ENCODE measurements around the gene KANSL3.
"Not testable (repeated sequence)": the region's sequence is repeated elsewhere in the genome, so short reads cannot be mapped to it uniquely, and the experiment has no call there.

KANSL3 gene

GRCh38 chr2:96602330-96602823, 35.7 kb downstream of the KANSL3 start:
- no peak for DNase-seq

DNA sequence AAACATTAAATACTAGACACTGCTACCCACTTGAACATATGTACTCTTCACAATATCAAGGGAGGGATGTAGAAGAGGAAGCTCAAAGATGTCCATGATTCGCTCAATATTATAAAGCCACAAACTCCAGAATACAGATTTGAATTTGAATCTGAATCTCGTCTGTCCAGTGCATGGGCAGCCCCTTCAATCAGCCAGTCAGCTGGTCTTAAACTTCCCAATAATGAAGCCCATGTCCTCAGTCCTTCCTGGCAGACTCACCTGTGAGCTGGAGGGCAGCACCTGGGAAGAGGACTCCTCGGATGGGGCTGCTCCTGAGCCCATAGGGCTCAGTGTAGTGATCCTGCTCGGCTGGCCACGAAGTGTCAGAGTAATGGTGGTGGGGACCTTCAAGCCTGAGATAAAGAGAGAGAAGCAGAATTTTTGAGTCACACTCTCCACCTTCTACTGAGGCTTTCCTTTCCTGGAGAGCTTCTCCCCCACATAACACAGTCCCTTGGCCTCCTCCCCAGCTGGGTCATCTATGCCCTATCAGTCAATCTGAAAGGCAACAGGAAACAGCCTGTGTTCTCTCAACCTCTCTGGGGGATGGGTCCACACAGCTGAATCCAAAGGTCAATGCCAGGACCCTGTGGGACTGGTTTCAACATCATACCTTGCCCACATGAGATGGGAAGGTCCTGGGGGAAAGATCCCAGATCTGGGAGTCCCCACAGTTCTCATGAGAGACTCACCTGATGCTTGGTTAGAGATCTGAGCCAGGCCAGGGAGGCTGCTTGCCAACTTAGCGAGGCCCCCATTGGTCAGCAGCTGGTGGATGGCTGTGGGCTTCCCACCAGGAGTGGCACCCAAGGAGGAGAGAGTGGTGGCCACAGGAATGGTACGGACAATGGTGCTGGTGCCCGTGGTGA, 36.5 kb downstream of the KANSL3 start:
- DNase-seq, result peak in 1 of 5 donors; percentile 48

DNA sequence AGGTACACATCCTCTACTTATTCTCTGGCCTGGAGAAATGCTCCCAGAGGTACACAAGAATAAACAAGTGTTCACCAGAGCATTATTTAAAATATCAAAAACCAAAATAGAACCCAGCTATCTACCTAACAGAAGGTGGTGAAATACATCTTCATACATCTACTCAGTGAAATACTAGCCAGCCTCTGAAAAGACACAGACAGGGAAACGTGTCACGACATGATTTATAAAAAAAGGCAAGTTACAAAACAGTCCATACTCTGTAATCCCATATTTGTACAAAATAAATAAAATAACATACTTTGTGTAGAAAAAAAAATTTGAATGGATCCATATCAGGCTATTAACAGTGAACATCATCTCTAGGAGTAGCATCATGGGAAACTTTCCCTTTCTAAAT, 38.2 kb downstream of the KANSL3 start:
- DNase-seq, result no peak

GRCh38 chr2:96596596-96596995, 41.5 kb downstream of the KANSL3 start:
- no peak for DNase-seq

DNA sequence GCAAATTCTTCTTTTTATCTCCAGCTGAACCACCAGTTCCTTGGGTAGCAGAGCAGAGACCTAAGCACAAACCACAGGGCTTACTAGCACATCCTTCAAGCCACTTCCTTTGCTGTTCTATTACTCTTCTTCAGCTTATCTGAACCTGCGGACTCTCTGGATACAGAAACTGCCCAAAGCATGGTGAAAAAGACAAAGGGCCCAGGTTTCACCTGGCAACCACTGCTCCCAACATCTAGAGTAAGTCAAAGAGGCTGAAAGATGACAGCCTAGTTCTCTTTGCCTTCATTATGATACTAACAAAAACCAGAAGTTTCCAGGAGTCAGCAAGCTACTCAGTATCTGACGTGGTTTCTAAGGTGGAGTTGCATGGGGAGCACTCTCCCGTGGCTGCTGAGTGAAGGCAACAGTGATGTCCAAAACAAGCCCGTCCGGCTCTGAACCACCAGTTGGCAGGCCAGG, 43.4 kb downstream of the KANSL3 start:
- DNase-seq, result peak in 1 of 5 donors; percentile 70

- DNase-seq, result no peak
Measured at GRCh38 chr2:96594282-96594681, 43.8 kb downstream of the KANSL3 start.

- no peak for DNase-seq
Measured at GRCh38 chr2:96591494-96591893, 46.6 kb downstream of the KANSL3 start.

DNA sequence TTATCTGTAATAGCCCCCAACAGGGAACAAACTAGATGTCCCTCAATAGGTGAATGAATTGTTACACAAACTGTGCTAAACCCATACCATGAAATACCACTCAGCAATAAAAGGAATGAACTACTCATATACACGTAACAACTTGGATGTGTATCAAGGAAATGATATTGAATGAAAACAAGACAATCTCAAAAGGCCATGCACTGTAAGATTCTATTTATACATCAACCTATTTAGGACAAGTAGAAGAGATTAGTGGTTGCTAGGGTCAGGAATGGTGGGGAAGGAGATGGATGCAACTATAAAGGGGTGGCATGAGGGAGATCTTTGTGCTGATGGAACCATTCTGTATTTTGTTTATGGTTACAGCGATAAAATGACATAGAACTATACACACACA, 47.1 kb downstream of the KANSL3 start:
- DNase-seq, result no peak

DNA sequence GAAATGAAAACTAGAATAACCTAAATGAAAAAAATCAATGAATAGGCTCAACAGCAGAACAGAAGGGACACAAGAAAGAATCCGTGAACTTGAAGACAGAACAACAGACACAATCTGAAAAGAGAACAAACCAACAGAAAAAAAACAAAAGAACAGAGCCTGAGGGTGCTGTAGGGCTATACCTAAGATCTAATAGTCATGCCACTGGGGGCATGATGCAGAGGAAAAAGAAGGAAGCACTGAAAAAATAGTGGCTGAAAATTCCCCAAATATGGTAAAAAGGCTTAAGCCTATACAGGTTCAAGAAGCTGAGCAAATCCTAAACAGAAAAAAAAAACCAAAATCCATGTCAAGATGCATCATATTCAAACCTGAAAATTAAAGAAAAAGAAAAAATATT, 50.3 kb downstream of the KANSL3 start:
- DNase-seq, result no peak

DNA sequence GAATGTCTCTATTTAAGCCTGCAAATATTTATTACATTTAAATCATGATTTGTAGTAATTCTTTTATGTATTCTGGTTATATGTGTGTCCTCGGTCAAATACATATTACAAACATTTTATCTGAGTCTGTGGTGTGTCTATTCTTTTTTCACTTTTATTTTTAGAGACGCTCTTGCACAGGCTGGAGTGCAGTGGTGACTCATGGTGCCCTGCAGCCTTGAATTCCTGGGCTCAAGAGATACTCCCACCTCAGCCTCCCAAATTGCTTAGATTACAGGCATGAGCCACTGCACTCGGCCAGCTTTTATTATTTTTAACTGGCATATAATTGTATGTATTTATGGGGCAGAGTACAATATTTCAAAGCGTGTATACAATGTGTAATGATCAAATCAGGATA, 54.1 kb downstream of the KANSL3 start:
- DNase-seq, result no peak

GRCh38 chr2:96580771-96581170, 57.3 kb downstream of the KANSL3 start:
- DNase-seq, result no peak

GRCh38 chr2:96579422-96579821, 58.7 kb downstream of the KANSL3 start:
- DNase-seq, result no peak

GRCh38 chr2:96578731-96579130, 59.4 kb downstream of the KANSL3 start:
- DNase-seq, result no peak

- DNase-seq, result no peak
Measured at GRCh38 chr2:96577501-96577900, 60.6 kb downstream of the KANSL3 start.

DNA sequence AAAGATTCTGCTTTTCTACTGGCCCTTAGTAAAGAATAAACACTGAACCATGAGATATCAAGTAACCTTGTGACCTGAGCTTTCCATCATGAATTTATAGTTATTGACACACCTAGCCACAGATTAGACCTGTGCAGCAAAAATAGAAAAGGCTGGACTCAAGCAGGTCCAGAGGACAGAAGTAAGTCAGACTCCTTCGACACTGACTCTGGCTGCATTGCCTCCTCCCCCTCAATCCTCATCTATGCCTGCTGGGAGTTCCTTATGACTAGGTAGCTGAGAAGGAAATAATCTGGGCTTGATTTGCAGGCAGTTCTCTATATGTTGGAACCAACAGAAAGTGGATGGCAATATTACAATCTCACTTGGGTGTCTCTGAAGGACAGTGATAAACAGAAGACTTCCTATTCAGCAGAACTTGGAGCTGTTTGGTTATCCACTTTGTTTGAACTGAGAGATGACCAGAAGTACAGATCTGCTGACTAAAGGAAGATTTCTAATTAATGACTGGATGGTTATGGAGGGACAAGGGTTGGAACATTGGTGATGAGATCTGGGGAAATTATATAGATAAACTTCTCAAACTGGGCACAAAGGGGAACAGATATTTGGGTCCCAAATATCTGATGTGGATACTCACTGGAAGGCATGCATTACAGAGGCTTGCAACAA, 62.2 kb downstream of the KANSL3 start:
- DNase-seq, result no peak

DNA sequence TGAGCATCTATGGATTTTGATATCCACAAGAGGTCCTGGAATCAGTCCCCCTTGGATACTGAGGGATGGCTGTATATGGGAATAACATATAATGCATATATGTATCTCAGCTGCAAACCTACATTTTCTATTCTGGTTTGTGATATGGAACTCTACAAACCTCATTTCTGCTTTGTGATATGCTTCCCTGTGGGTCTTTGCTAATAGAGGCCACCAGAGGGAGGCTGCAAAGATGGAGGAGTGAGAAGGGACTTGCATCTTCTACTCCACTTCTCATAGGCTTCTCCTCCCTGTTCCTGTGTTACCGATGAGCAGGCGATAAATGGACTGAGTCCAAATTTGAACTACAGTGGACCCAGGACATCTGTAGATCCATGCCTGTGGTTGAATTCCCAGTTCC, 63.7 kb downstream of the KANSL3 start:
- no peak for DNase-seq

DNA sequence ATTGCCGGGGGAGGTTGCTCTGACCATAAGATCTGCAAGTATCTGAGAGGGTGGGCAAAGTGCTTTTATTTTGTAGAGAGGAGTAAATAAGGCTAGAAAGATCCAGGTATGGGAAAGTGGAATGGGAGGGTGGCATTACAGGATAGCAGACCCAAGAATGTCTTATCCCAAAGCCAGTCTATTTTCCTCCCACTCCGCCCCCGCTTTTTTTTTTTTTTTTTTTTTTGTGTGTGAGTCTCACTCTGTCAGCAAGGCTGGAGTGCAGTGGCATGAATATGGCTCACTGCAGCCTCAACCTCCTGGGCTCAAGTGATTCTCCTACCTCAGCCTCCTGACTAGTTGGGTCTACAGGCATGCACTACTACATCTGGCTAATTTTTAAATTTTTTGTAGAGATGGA, 70.0 kb downstream of the KANSL3 start:
- DNase-seq, result no peak

DNA sequence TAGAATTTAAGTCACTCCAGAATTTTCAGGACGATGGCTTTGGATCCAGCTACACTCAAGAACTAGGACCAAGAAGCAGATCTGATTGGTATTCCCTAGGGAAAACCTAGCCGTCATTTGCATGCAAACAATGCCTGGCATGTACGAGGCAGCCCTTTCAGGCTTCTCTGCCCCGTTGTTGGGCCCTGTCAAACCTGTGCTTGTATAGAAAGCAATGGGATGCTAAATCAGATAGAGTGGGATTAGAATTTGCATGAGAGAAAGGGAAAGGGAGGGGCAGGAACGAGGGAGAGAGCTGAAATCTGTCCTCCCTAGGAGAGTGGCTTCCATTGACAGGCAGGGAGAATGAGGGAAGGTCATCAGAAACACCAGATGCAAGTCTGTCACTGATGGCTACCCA, 73.0 kb downstream of the KANSL3 start:
- DNase-seq, result no peak

GRCh38 chr2:96564563-96564962, 73.5 kb downstream of the KANSL3 start:
- DNase-seq, result no peak

GRCh38 chr2:96564026-96564425, 74.1 kb downstream of the KANSL3 start:
- no peak for DNase-seq

GRCh38 chr2:96558485-96558884, 79.6 kb downstream of the KANSL3 start:
- no peak for DNase-seq

DNA sequence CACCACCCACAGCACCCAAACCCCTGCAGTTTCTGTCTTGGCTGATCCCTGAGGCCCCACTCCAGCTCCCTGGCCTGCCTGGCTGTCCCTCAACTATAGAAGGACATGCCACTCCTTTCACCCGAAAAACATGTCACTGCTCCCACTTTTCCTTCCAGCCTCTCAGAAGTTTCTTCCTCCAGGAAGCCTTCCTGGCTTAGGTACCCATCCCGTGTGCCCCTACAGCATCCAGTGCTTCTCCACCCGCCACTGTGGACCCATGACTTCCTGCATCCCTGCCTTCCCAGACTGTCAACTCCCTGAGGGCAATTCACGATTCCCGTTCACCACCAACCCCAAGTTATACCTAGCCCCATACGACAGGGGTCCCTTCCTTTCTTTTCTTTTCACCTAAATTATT, 80.1 kb downstream of the KANSL3 start:
- DNase-seq, result no peak

DNA sequence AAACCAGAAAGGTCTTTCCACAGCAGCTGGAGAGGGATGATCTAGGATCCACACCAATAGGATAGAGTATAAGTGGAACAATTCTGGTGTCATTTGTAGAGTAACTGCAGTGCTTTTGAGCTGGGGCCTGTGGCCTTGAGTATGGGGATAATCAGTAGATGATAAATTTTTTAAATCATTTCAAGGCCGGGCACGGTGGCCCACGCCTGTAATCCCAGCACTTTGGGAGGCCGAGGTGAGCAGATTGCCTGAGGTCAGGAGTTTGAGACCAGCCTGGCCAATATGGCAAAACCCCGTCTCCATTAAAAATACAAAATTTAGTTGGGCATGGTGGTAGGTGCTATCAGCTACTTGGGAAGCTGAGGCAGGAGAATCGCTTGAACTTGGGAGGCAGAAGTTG, 80.7 kb downstream of the KANSL3 start:
- DNase-seq, result not testable (repeated sequence)
